PC-3 (cell line): ENCODE data around the gene NAA10.
A peak's percentile ranks its signal among the peaks of the same experiment; 100 is the strongest.

Experiments
- CTCF ChIP-seq: fragments of 300-600 bp; sonication (generic); conservative IDR thresholded peaks from 2 replicates; pipeline ENCODE4 v1.5.1; 2017; ENCODE audit warnings: antibody characterized with exemption, low read depth, mild to moderate bottlenecking, low read length
- EZH2 ChIP-seq: fragments of 300-600 bp; sonication (generic); IDR thresholded peaks from one replicate; pipeline ENCODE4 v1.6.1; 2017; ENCODE audit warnings: antibody characterized with exemption, mild to moderate bottlenecking, low read length; ENCODE audit not compliant: unreplicated experiment
- EZH2phosphoT487 ChIP-seq: fragments of 300-600 bp; sonication (generic); IDR thresholded peaks from 2 replicates; pipeline ENCODE4 v1.6.1; 2018; ENCODE audit warnings: mild to moderate bottlenecking, antibody characterized with exemption, low read length, borderline replicate concordance

DNA sequence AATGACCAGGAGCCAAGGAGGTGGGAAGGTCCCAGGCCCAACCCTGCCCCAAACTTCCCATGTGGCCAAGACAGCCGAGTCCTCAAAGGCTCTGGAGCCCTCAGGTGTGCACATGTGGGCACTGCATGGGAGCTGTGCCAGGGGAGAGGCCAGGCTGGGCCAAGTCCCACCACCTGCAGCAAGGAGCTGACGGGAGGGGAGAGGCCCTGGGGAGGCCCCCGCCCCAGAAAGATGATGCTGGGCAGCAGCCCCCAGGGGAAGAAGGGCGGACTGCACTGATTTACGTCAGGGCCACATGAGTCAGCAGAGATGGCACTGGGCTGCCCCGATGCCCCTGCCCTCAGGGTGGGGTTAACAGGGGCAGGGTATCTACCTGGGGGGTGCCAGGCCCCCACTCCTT lies 50.2 kb downstream of the NAA10 start:
- TF ChIP-seq CTCF (peak; percentile 52), EZH2 (no peak), EZH2phosphoT487 (no peak)
